HepG2 (cell line): ENCODE data around the gene SENP5. TPM values are rescaled to one million over a fixed set of nuclear protein-coding genes. Genes with fewer than 3 reads are reported as not detected.

ENCODE experiments used
- AGO1 ChIP-seq: fragments of 200-400 bp; formaldehyde crosslinking; IDR thresholded peaks from 2 replicates; pipeline ENCODE4 v1.6.1; 2017; ENCODE audit warnings: mild to moderate bottlenecking, low read depth, low read length, moderate library complexity; ENCODE audit not compliant: poor library complexity, severe bottlenecking
- ATF3 ChIP-seq: sonication (generic); formaldehyde crosslinking; IDR thresholded peaks from 2 replicates; pipeline ENCODE4 v1.4.0; 2020; ENCODE audit warnings: missing genetic modification reagents
- FOSL1 ChIP-seq: sonication (generic); formaldehyde crosslinking; IDR thresholded peaks from 2 replicates; pipeline ENCODE4 v1.9.0; 2021; ENCODE audit warnings: missing genetic modification reagents, borderline replicate concordance
- GFI1 ChIP-seq: sonication (generic); formaldehyde crosslinking; IDR thresholded peaks from 2 replicates; pipeline ENCODE4 v1.5.0; 2020; ENCODE audit warnings: missing genetic modification reagents, mild to moderate bottlenecking, borderline replicate concordance
- HNRNPL ChIP-seq: fragments of 200-400 bp; formaldehyde crosslinking; IDR thresholded peaks from 2 replicates; pipeline ENCODE4 v1.6.1; 2017; ENCODE audit warnings: mild to moderate bottlenecking, low read depth, low read length
- NFKB2 ChIP-seq: sonication (generic); formaldehyde crosslinking; IDR thresholded peaks from 2 replicates; pipeline ENCODE4 v1.4.0; 2020; ENCODE audit warnings: missing genetic modification reagents, borderline replicate concordance
- PCBP1 ChIP-seq: fragments of 200-400 bp; formaldehyde crosslinking; IDR thresholded peaks from 2 replicates; pipeline ENCODE4 v1.6.1; 2017; ENCODE audit warnings: mild to moderate bottlenecking, low read depth, low read length, borderline replicate concordance
- SMAD9 ChIP-seq: sonication (generic); formaldehyde crosslinking; IDR thresholded peaks from 2 replicates; pipeline ENCODE4 v1.5.1; 2020; ENCODE audit warnings: mild to moderate bottlenecking, missing genetic modification reagents
- ZGPAT ChIP-seq: IDR thresholded peaks from 2 replicates; pipeline ENCODE4 v1.6.1; 2016; ENCODE audit warnings: mild to moderate bottlenecking
- ZNF205 ChIP-seq: IDR thresholded peaks from 2 replicates; pipeline ENCODE4 v1.6.1; 2018; ENCODE audit warnings: missing biosample characterization, missing genetic modification reagents
- ZNF317 ChIP-seq: sonication (generic); formaldehyde crosslinking; IDR thresholded peaks from 2 replicates; pipeline ENCODE4 v1.5.0; 2020; ENCODE audit warnings: mild to moderate bottlenecking, missing genetic modification reagents
- ZNF432 ChIP-seq: sonication (generic); formaldehyde crosslinking; IDR thresholded peaks from 2 replicates; pipeline ENCODE4 v1.5.0; 2020; ENCODE audit warnings: missing genetic modification reagents, mild to moderate bottlenecking, borderline replicate concordance
- ZNF614 ChIP-seq: IDR thresholded peaks from 2 replicates; pipeline ENCODE4 v1.6.1; 2018; ENCODE audit warnings: missing biosample characterization, missing genetic modification reagents, inconsistent platforms, borderline replicate concordance
- ZNF687 ChIP-seq: sonication (generic); formaldehyde crosslinking; IDR thresholded peaks from 2 replicates; pipeline ENCODE4 v1.5.1; 2020; ENCODE audit warnings: mild to moderate bottlenecking, missing genetic modification reagents, moderate library complexity
- polyA plus RNA-seq, 8 experiments: library from polyadenylated mRNA; depleted of rRNA in 3 of 8; stranded (reverse) in 7 of 8; unstranded in 1 of 8; fragments of >200 nt; fragmentation: Illumina TruSeq in 4 of 8; extraction: Trizol in 4 of 8; gene quantifications; 2 replicates each; pipeline versions ENCODE4 v1.2.1 to v1.2.3, GENCODE V29; 2011 to 2016; ENCODE audit warnings: low read depth in 4 of 8, missing spikeins in 1 of 8, mixed read lengths in 1 of 8; ENCODE audit not compliant: insufficient read depth in 1 of 8
- total RNA-seq, 5 experiments: library from RNA; depleted of rRNA; stranded (reverse); fragments of >200 nt; fragmentation: Illumina TruSeq; extraction: Trizol; gene quantifications; 2 replicates each; pipeline ENCODE4 v1.2.3, GENCODE V29; 2016; ENCODE audit warnings: low read depth in 1 of 5
- TF ChIP-seq, protein P1 (sequence below): sonication (generic); formaldehyde crosslinking; IDR thresholded peaks from 2 replicates; pipeline ENCODE4 v1.4.0; 2020; ENCODE audit warnings: missing genetic modification reagents
- TF ChIP-seq, protein P2 (sequence below): IDR thresholded peaks from 2 replicates; pipeline ENCODE4 v1.6.1; 2018; ENCODE audit warnings: missing genetic modification reagents, mild to moderate bottlenecking, missing compliant biosample characterization

The SENP5 gene
- total and polyA plus RNA-seq, 2 of the 13 experiments (the other 11 are each of a cell fraction or from before 2014, with no cell fraction given), result 17.6 to 30.9 TPM

GRCh38 chr3:196969134-196969659 lies 101.5 kb downstream of the SENP5 start (continued):
- TF ChIP-seq HNRNPL (0 out of 2 replicates have a peak, but pooled peaks have one; percentile 66), ZNF205 (no peak), NFKB2 (CRISPR knock-in tag) (peak; percentile 28; the same call in 1 of the 2 replicates), ZGPAT (peak; percentile 30; the same call in 1 of the 2 replicates), ZNF432 (CRISPR knock-in tag) (no peak), PCBP1 (no peak), AGO1 (peak; percentile 85), FOSL1 (CRISPR knock-in tag) (no peak), ZNF614 (CRISPR knock-in tag) (peak; percentile 33; the same call in 1 of the 2 replicates), ATF3 (CRISPR knock-in tag) (0 out of 2 replicates have a peak, but pooled peaks have one; percentile 7), SMAD9 (CRISPR knock-in tag) (0 out of 2 replicates have a peak, but pooled peaks have one; percentile 33), ZNF687 (CRISPR knock-in tag) (peak; percentile 48), GFI1 (CRISPR knock-in tag) (0 out of 2 replicates have a peak, but pooled peaks have one; percentile 10), ZNF317 (CRISPR knock-in tag) (no peak)
- TF ChIP-seq, protein P1, sequence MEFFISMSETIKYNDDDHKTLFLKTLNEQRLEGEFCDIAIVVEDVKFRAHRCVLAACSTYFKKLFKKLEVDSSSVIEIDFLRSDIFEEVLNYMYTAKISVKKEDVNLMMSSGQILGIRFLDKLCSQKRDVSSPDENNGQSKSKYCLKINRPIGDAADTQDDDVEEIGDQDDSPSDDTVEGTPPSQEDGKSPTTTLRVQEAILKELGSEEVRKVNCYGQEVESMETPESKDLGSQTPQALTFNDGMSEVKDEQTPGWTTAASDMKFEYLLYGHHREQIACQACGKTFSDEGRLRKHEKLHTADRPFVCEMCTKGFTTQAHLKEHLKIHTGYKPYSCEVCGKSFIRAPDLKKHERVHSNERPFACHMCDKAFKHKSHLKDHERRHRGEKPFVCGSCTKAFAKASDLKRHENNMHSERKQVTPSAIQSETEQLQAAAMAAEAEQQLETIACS (CRISPR knock-in tag), result peak; percentile 47
- TF ChIP-seq, protein P2, sequence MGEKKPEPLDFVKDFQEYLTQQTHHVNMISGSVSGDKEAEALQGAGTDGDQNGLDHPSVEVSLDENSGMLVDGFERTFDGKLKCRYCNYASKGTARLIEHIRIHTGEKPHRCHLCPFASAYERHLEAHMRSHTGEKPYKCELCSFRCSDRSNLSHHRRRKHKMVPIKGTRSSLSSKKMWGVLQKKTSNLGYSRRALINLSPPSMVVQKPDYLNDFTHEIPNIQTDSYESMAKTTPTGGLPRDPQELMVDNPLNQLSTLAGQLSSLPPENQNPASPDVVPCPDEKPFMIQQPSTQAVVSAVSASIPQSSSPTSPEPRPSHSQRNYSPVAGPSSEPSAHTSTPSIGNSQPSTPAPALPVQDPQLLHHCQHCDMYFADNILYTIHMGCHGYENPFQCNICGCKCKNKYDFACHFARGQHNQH (CRISPR knock-in tag), result peak; percentile 24; the same call in 1 of the 2 replicates
